ENCODE results near the gene DAPK1. TPM values are rescaled to one million over a fixed set of nuclear protein-coding genes. Genes with fewer than 3 reads are reported as not detected.

The DAPK1 gene
- total and polyA plus RNA-seq, 8 donors: 29.1 to 98.7 (median 45.4) TPM

GRCh38 chr9:87635656-87636501 is 138.2 kb downstream of the DAPK1 start:
- DNase-seq (no peak), FAIRE-seq (no peak), ATAC-seq (no peak)
- WGBS, 2 donors: 84 to 87% methylated on average over 15 of the region's 15 CpGs
- peaks cover 12 to 17% (median 16%) of the 10 kb centered on the region in 3 donors for H3K4me1 ChIP-seq
- H3K4me3 ChIP-seq: no peak overlapping the region
- no peaks in the 10 kb centered on the region for H3K27me3 ChIP-seq
- intact Hi-C loops (cut with DNase I): no loop called here
- no peak overlapping the region for H3K27ac ChIP-seq
- TF ChIP-seq CTCF (IDR thresholded peaks at IDR 0.05): no peak
- H3K36me3 ChIP-seq: peaks cover 0 to 8% (median 0%) of the 10 kb centered on the region in 3 donors
- H3K9me3 ChIP-seq: no peaks in the 10 kb centered on the region

GRCh38 chr9:87638292-87638691 is 140.6 kb downstream of the DAPK1 start:
- intact Hi-C loops (cut with DNase I): no loop called here
- DNase-seq: no peak
- FAIRE-seq: no peak
- H3K4me3 ChIP-seq: no peak overlapping the region
- 95 to 99% methylated on average over 6 of the region's 6 CpGs for WGBS, 2 donors
- peaks cover 22 to 39% (median 32%) of the 10 kb centered on the region in 3 donors for H3K4me1 ChIP-seq
- no peaks in the 10 kb centered on the region for H3K9me3 ChIP-seq
- no peak for ATAC-seq
- H3K27ac ChIP-seq: no peak overlapping the region
- peaks cover 0 to 8% (median 0%) of the 10 kb centered on the region in 3 donors for H3K36me3 ChIP-seq
- no peaks in the 10 kb centered on the region for H3K27me3 ChIP-seq
- TF ChIP-seq CTCF (IDR thresholded peaks at IDR 0.05): no peak

- FAIRE-seq (no peak), ATAC-seq (no peak), DNase-seq (no peak)
- 19 to 28% methylated on average over 4 of the region's 4 CpGs for WGBS, 2 donors
- H3K27ac ChIP-seq: peak overlapping the region; percentile 40 to 84 (median 76)
- peaks cover 22 to 39% (median 32%) of the 10 kb centered on the region in 3 donors for H3K4me1 ChIP-seq
- no peak for TF ChIP-seq CTCF (IDR thresholded peaks at IDR 0.05)
- intact Hi-C loops (cut with DNase I): no loop called here
- H3K27me3 ChIP-seq: no peaks in the 10 kb centered on the region
- no peak overlapping the region for H3K4me3 ChIP-seq
- H3K9me3 ChIP-seq: no peaks in the 10 kb centered on the region
- H3K36me3 ChIP-seq: peaks cover 0 to 8% (median 0%) of the 10 kb centered on the region in 3 donors
These were observed 142.3 kb downstream of the DAPK1 start for GRCh38 chr9:87639949-87640348.

- peak; percentile 85 to 89 (median 87) for ATAC-seq
- DNase-seq: peak; percentile 65 to 84 (median 73)
- Histone ChIP-seq H3K4me3 (no peak overlapping the region), H3K9me3 (no peaks in the 10 kb centered on the region), H3K36me3 (peaks cover 0 to 6% (median 0%) of the 10 kb centered on the region in 3 donors), H3K27ac (peak overlapping the region; percentile 40 to 84 (median 76)), H3K4me1 (peaks cover 22 to 39% (median 32%) of the 10 kb centered on the region in 3 donors), H3K27me3 (no peaks in the 10 kb centered on the region)
- intact Hi-C loops (cut with DNase I): no loop called here
- FAIRE-seq: no peak
- WGBS, 2 donors: 4 to 11% methylated on average over 5 of the region's 5 CpGs
- no peak for TF ChIP-seq CTCF (IDR thresholded peaks at IDR 0.05)
These were observed 142.7 kb downstream of the DAPK1 start for GRCh38 chr9:87640385-87640795.

- H3K9me3 ChIP-seq: no peaks in the 10 kb centered on the region
- no peak for TF ChIP-seq CTCF (IDR thresholded peaks at IDR 0.05)
- WGBS, 2 donors: 29 to 47% methylated on average over 3 of the region's 3 CpGs
- no peak overlapping the region for H3K4me3 ChIP-seq
- no peaks in the 10 kb centered on the region for H3K27me3 ChIP-seq
- peak; percentile 63 to 77 (median 74) for ATAC-seq
- peak in 5 of 6 donors; percentile 46 to 77 (median 65) for DNase-seq
- intact Hi-C loops (cut with DNase I): no loop called here
- no peak for FAIRE-seq
- H3K36me3 ChIP-seq: peaks cover 0 to 9% (median 0%) of the 10 kb centered on the region in 3 donors
- peak overlapping the region; percentile 40 to 84 (median 76) for H3K27ac ChIP-seq
- peaks cover 22 to 39% (median 32%) of the 10 kb centered on the region in 3 donors for H3K4me1 ChIP-seq
These were observed 143.4 kb downstream of the DAPK1 start for GRCh38 chr9:87641067-87641466.
